GM10248 (cell line): ENCODE data around the gene DCPS.

Experiments
- CTCF ChIA-PET: fragments of 300-600 bp; sonication (Branson Sonifier 250); formaldehyde crosslinking; extraction: SDS; loops from one replicate; lab custom pipeline; 2021; ENCODE audit warnings: antibody characterized with exemption; lab: Yijun Ruan, JAX
- POLR2A ChIA-PET: fragments of 350-650 bp; sonication (Branson Sonifier 250); formaldehyde crosslinking; extraction: SDS; loops from one replicate; lab custom pipeline; 2020; ENCODE audit warnings: antibody characterized with exemption; lab: Yijun Ruan, JAX
- DNase-seq: peaks from one replicate; pipeline ENCODE4 v3.0.0; 2012; ENCODE audit errors: extremely low spot score
- TF ChIP-seq, protein P1 (sequence below): IDR thresholded peaks from 2 replicates; pipeline ENCODE4 v1.5.1; 2012; ENCODE audit warnings: mild to moderate bottlenecking, low read depth; ENCODE audit errors: extremely low read depth, missing control alignments, control extremely low read depth

The DCPS gene

DNA sequence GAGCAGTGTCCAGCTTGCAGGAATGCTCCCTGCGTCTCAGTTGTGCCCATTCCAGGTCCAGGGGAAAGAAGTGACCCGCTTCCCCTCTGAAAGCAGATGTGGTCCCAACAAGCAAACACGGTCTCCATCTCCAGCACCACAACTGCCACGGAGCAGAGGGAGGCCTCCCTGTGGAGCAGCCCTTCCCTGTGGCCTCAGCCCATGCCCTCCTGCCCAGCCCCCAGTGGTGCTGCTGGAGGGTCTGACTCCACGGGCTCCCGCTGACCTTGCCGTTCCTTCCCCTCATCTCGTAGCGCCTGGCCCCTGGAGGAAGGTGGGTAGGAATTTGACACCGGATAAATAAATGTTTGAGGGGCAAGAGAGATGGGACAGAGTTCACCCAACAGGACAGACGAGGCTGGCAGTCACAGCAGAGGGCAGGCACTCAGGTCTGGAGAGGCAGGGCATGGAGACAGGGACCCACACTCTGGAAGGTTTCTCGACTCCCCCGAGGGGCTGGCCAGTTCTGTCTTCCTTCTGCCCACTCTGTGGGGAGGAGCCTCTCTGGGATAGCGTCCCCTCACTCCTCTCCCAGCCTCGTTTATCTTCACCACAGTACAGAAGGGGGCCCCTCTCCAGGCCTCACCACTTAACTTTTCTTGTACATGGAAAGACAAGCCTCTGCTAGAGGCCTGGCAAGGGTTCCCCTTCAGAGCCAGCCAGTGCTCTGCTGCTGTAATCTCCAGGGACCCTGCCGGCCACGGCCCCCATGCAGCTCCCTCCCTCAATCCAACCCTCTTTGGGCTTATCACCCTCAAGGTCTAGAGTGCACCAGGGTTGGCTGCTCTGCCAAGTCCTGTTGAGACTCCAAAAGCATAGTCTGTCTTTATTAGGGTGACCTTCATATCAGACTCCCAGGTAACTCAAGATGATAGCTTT, 44.1 kb downstream of the DCPS start:
- TF ChIP-seq, protein P1, sequence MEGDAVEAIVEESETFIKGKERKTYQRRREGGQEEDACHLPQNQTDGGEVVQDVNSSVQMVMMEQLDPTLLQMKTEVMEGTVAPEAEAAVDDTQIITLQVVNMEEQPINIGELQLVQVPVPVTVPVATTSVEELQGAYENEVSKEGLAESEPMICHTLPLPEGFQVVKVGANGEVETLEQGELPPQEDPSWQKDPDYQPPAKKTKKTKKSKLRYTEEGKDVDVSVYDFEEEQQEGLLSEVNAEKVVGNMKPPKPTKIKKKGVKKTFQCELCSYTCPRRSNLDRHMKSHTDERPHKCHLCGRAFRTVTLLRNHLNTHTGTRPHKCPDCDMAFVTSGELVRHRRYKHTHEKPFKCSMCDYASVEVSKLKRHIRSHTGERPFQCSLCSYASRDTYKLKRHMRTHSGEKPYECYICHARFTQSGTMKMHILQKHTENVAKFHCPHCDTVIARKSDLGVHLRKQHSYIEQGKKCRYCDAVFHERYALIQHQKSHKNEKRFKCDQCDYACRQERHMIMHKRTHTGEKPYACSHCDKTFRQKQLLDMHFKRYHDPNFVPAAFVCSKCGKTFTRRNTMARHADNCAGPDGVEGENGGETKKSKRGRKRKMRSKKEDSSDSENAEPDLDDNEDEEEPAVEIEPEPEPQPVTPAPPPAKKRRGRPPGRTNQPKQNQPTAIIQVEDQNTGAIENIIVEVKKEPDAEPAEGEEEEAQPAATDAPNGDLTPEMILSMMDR, result no peak

DNA sequence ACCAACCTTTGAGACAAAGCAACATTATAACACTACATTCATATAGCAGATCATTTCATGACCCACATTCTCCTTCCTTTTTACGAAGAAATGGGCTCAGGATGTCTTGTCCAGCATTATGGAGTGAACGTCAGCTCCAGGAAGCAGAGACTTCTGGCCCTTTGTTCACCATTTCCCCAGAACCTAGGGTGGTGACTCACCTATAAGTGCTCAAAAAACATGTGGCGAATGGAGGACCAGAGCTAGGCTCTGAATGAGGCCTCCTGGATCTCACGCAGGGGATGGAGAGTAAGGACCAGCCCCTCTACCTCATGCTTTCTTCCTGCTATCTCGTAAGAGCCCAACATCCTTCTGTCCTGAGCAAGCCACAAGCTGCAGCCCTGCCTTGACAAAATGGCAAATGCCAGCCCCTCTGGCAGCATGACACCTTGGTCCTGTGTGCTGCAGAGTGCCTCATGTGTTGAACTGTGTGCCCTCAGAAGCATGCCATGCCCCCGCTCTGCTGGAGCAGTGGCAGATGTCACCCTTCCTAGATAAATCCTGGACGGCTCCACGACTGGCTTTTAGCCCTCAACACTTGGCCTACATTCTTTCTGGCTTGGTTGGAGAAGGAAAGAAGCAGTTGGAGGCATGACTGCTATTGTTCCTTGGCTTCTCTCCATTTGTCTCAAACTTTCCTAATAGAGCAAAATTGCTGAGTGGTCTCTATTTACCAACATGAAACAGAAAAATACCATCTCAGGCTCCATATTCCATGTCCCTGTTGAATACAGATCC, 45.1 kb downstream of the DCPS start:
- ChIA-PET CTCF (interaction anchor here (1.2 kb wide), 1 partner anchor 9 kb away, joined by 4 read pairs; no protein-coding TSS in a partner anchor), POLR2A (no interaction called here)

More for the DNA sequence above, 44.1 kb downstream of the DCPS start:
- ChIA-PET CTCF (interaction anchor here (1.2 kb wide), 1 partner anchor 10 kb away, joined by 4 read pairs; no protein-coding TSS in a partner anchor), POLR2A (no interaction called here)
- no peak for DNase-seq

DNA sequence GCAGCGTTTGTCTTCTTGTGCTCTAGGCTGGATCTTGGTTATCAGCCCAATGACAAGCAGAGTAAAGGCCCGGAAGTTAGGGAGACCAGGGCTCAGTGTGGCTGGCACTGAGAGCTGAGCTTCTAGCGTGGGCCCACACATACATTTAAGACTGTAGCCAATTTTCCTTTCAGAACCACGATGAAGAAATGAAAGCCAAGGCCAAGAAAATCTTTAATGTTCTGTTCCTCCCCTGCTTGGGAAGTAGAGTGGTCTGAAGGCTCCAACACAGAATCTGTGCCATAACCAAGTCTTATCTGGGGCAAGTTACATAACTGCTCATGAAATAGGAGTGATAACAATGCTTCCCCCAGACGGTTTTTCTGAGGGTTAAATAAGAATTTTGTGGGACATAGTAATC, 47.0 kb downstream of the DCPS start:
- TF ChIP-seq, protein P1, result no peak
- no peak for DNase-seq
- POLR2A ChIA-PET, result no interaction called here
- CTCF ChIA-PET, result no interaction called here

More for the DNA sequence above, 45.1 kb downstream of the DCPS start:
- TF ChIP-seq, protein P1, result no peak
- no peak for DNase-seq

DNA sequence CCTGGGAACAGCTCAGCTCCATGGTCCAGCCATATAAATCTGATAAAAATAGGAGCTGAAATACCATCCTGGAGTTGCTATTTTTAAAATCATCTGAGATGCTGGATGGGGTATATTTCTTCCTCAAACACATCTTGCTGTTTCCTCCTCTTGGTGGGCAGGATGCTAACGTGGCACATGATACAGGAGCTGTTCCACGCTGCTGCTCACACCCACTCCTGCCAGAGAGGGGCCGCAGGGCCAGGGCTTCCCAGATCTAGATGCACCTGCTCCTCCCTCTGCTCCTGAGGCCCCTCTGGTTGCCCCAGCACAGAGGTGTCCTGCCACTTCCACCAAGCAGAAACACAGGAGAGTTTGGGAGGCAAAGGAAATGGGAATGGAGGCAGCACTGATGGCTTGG, 48.3 kb downstream of the DCPS start:
- CTCF ChIA-PET, result no interaction called here
- DNase-seq, result no peak
- TF ChIP-seq, protein P1, result no peak
- POLR2A ChIA-PET, result no interaction called here

- no peak for DNase-seq
- TF ChIP-seq, protein P1, result no peak
- ChIA-PET POLR2A (no interaction called here), CTCF (interaction anchor here (0.7 to 2.0 kb wide), 4 partner anchors 10 to 128 kb away, joined by 3 to 11 read pairs (median 3); no protein-coding TSS in a partner anchor)
These were observed 49.3 kb downstream of the DCPS start for GRCh38 chr11:126352934-126353801.
